GM18511 (cell line): ENCODE data around the gene MPPED2.
"Not testable (repeated sequence)": the region's sequence is repeated elsewhere in the genome, so short reads cannot be mapped to it uniquely, and the experiment has no call there.

Source experiments
- ATAC-seq: cut with Tn5 transposase; IDR thresholded peaks from one replicate; pipeline ENCODE4 v1.9.1; 2021; ENCODE audit warnings: mild to moderate bottlenecking, moderate library complexity; ENCODE audit not compliant: unreplicated experiment

MPPED2 gene

GRCh38 chr11:30579415-30580175, 6.6 kb downstream of the MPPED2 start:
- ATAC-seq: no peak

- ATAC-seq: no peak
Observed at GRCh38 chr11:30578406-30578805, 7.7 kb downstream of the MPPED2 start.

- no peak for ATAC-seq
Observed at GRCh38 chr11:30573951-30574350, 12.2 kb downstream of the MPPED2 start.

- ATAC-seq: no peak
Observed at GRCh38 chr11:30568931-30569330, 17.2 kb downstream of the MPPED2 start.

- no peak for ATAC-seq
Observed at GRCh38 chr11:30567644-30568043, 18.5 kb downstream of the MPPED2 start.

- ATAC-seq: no peak
Observed at GRCh38 chr11:30567120-30567519, 19.0 kb downstream of the MPPED2 start.

GRCh38 chr11:30566482-30566881, 19.7 kb downstream of the MPPED2 start:
- no peak for ATAC-seq

- ATAC-seq: no peak
Observed at GRCh38 chr11:30565027-30565426, 21.1 kb downstream of the MPPED2 start.

GRCh38 chr11:30561691-30562415, 24.3 kb downstream of the MPPED2 start:
- ATAC-seq: no peak

GRCh38 chr11:30560206-30561106, 25.7 kb downstream of the MPPED2 start:
- no peak for ATAC-seq

GRCh38 chr11:30559004-30559403, 27.1 kb downstream of the MPPED2 start:
- ATAC-seq: no peak

GRCh38 chr11:30554587-30554986, 31.6 kb downstream of the MPPED2 start:
- ATAC-seq: not testable (repeated sequence)

GRCh38 chr11:30553521-30554110, 32.5 kb downstream of the MPPED2 start:
- no peak for ATAC-seq

GRCh38 chr11:30552839-30553238, 33.3 kb downstream of the MPPED2 start:
- no peak for ATAC-seq

GRCh38 chr11:30550022-30550542, 36.1 kb downstream of the MPPED2 start:
- ATAC-seq: no peak

- no peak for ATAC-seq
Observed at GRCh38 chr11:30549565-30549964, 36.6 kb downstream of the MPPED2 start.

- no peak for ATAC-seq
Observed at GRCh38 chr11:30546334-30546733, 39.8 kb downstream of the MPPED2 start.

GRCh38 chr11:30545507-30545906, 40.6 kb downstream of the MPPED2 start:
- ATAC-seq: no peak

GRCh38 chr11:30543066-30543465, 43.1 kb downstream of the MPPED2 start:
- no peak for ATAC-seq

GRCh38 chr11:30540781-30541180, 45.4 kb downstream of the MPPED2 start:
- ATAC-seq: no peak

- ATAC-seq: no peak
Observed at GRCh38 chr11:30538251-30538650, 47.9 kb downstream of the MPPED2 start.
